ENCODE data around the gene XG.

The XG gene

DNA sequence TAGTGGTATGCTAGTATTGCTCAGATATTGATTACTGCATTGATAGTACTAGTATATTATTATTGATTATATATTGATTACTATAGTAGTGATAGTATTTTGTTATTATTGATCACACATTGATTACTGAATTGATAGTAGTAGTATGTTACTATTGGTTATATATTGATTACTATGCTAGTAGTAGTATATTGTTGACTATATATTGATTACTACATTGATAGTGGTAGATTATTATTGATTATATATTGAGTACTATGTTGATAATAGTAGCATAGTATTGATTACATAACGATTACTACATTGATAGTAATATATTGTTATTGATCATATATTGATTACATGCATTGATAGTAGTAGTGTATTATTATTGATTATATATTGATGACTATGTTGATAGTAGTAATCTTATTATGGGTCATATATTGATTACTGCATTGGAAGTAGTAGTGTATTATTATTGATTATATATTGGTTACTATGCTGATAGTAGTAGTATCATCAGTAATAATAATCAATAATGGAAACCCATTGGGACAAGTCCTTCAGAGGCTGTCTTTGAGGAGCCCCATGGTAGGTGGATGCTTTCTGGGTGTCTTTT, 107.5 kb downstream of the XG start:
- in situ Hi-C loops (cut with MboI; ENCODE audit: low sequenced_read_pairs, unreplicated experiment), result no loop called here
- TF ChIP-seq, protein P1, sequence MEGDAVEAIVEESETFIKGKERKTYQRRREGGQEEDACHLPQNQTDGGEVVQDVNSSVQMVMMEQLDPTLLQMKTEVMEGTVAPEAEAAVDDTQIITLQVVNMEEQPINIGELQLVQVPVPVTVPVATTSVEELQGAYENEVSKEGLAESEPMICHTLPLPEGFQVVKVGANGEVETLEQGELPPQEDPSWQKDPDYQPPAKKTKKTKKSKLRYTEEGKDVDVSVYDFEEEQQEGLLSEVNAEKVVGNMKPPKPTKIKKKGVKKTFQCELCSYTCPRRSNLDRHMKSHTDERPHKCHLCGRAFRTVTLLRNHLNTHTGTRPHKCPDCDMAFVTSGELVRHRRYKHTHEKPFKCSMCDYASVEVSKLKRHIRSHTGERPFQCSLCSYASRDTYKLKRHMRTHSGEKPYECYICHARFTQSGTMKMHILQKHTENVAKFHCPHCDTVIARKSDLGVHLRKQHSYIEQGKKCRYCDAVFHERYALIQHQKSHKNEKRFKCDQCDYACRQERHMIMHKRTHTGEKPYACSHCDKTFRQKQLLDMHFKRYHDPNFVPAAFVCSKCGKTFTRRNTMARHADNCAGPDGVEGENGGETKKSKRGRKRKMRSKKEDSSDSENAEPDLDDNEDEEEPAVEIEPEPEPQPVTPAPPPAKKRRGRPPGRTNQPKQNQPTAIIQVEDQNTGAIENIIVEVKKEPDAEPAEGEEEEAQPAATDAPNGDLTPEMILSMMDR (IDR thresholded peaks at IDR 0.05; ENCODE audit: borderline replicate concordance, control extremely low read depth, extremely low read depth, insufficient read depth, missing control alignments), result no peak
- no peak for DNase-seq (ENCODE audit: low spot score)

DNA sequence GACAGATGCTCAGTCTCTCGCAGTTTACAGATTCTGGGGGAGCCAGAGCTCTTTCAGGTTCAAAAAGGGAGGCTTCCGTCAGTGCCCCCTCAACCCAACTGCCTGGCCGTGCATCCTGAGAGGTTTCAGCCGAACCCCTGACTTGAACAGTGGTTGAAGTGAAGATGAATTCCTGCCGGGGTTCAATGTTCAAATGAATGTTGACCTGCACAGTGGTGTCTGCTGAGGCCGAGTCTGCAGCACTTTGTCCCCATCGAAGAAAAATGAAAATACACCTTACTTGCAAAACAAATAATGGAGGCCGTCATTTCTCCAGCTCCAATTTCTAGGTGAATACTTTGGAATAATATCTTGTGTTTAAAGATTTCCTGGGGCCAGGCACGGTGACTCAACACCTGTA, 110.6 kb downstream of the XG start:
- TF ChIP-seq, protein P1 (IDR thresholded peaks at IDR 0.05; ENCODE audit: borderline replicate concordance, control extremely low read depth, extremely low read depth, insufficient read depth, missing control alignments), result no peak
- in situ Hi-C loops (cut with MboI; ENCODE audit: low sequenced_read_pairs, unreplicated experiment), result no loop called here
- no peak for DNase-seq (ENCODE audit: low spot score)

DNA sequence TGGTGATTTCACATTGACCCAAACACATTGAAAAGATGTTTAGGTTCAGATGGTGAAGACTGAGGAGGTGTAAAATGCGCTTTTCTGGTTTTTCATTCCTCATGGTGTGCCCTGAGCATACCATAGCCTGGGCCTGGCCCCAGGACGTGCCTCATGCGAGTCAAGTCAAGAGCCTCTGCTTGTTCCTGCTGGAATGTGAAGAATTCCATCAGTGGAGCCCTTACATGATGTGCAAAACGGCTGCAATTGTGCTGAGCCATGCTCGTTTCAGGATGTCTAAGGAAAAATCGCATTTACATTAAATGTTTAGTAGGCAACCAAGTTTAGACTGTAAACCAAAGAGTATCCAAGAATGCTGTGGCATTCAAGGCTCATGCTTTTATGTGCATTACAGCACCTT, 111.8 kb downstream of the XG start:
- in situ Hi-C loops (cut with MboI; ENCODE audit: low sequenced_read_pairs, unreplicated experiment), result no loop called here
- DNase-seq (ENCODE audit: low spot score), result no peak
- TF ChIP-seq, protein P1 (IDR thresholded peaks at IDR 0.05; ENCODE audit: borderline replicate concordance, control extremely low read depth, extremely low read depth, insufficient read depth, missing control alignments), result no peak
